ENCODE results near the gene ZBTB20. TPM values are rescaled to one million over a fixed set of nuclear protein-coding genes. Genes with fewer than 3 reads are reported as not detected.

Gene ZBTB20
- total and polyA plus RNA-seq, 2 donors (not counting 1 experiment from before 2014, with no cell fraction given), result 4.0 to 22.5 TPM

GRCh38 chr3:114847564-114847963, 299.5 kb downstream of the ZBTB20 start:
- Histone ChIP-seq H2AFZ (ENCODE audit: low read length) (no peak overlapping the region), H3K4me1 (ENCODE audit: control insufficient read depth, extremely low read depth, insufficient read depth, low read length) (no peaks in the 10 kb centered on the region), H3K27ac (ENCODE audit: insufficient read depth, low read length) (no peak overlapping the region), H3K4me2 (ENCODE audit: extremely low read depth, insufficient read depth, low read length) (no peak overlapping the region), H3K9me3 (ENCODE audit: control insufficient read depth, insufficient read depth, low read depth, low read length) (no peaks in the 10 kb centered on the region), H4K20me1 (ENCODE audit: control insufficient read depth, extremely low read depth, insufficient read depth, low read length) (no peaks in the 10 kb centered on the region), H3K9ac (ENCODE audit: insufficient read depth, low read length) (no peak overlapping the region), H3K36me3 (ENCODE audit: control insufficient read depth, insufficient read depth, low read length) (no peaks in the 10 kb centered on the region), H3K79me2 (ENCODE audit: control insufficient read depth, insufficient read depth, low read length) (no peaks in the 10 kb centered on the region), H3K4me3 (replicated peaks in 1 of 4; ENCODE audit: control extremely low read depth in 1 of 4, insufficient read depth in 1 of 4, low read depth in 3 of 4, low read length in 4 of 4) (no peak overlapping the region), H3K27me3 (ENCODE audit: control insufficient read depth, insufficient read depth, low read length) (no peaks in the 10 kb centered on the region)
- no peak for DNase-seq (ENCODE audit: low read depth in 2 of 2)
- no peak for TF ChIP-seq EZH2 (IDR thresholded peaks at IDR 0.05; ENCODE audit: low read length, missing control alignments)
- no peak for TF ChIP-seq CTCF (conservative IDR thresholded peaks at IDR 0.05 in 1 of 2, IDR thresholded peaks at IDR 0.05 in 1 of 2; ENCODE audit: low read depth in 1 of 2, low read length in 2 of 2)

GRCh38 chr3:114846779-114847178, 300.3 kb downstream of the ZBTB20 start:
- H3K36me3 ChIP-seq (ENCODE audit: control insufficient read depth, insufficient read depth, low read length), result no peaks in the 10 kb centered on the region
- DNase-seq (ENCODE audit: low read depth in 2 of 2), result peak; percentile 15
- H2AFZ ChIP-seq (ENCODE audit: low read length), result no peak overlapping the region
- H3K27me3 ChIP-seq (ENCODE audit: control insufficient read depth, insufficient read depth, low read length), result no peaks in the 10 kb centered on the region
- H3K4me3 ChIP-seq (replicated peaks in 1 of 4; ENCODE audit: control extremely low read depth in 1 of 4, insufficient read depth in 1 of 4, low read depth in 3 of 4, low read length in 4 of 4), result no peak overlapping the region
- no peaks in the 10 kb centered on the region for H4K20me1 ChIP-seq (ENCODE audit: control insufficient read depth, extremely low read depth, insufficient read depth, low read length)
- H3K9ac ChIP-seq (ENCODE audit: insufficient read depth, low read length), result no peak overlapping the region
- H3K9me3 ChIP-seq (ENCODE audit: control insufficient read depth, insufficient read depth, low read depth, low read length), result no peaks in the 10 kb centered on the region
- no peak overlapping the region for H3K27ac ChIP-seq (ENCODE audit: insufficient read depth, low read length)
- TF ChIP-seq CTCF (conservative IDR thresholded peaks at IDR 0.05 in 1 of 2, IDR thresholded peaks at IDR 0.05 in 1 of 2; ENCODE audit: low read depth in 1 of 2, low read length in 2 of 2) (no peak), EZH2 (IDR thresholded peaks at IDR 0.05; ENCODE audit: low read length, missing control alignments) (no peak)
- H3K4me1 ChIP-seq (ENCODE audit: control insufficient read depth, extremely low read depth, insufficient read depth, low read length), result no peaks in the 10 kb centered on the region
- peak overlapping the region; percentile 62 for H3K4me2 ChIP-seq (ENCODE audit: extremely low read depth, insufficient read depth, low read length)
- H3K79me2 ChIP-seq (ENCODE audit: control insufficient read depth, insufficient read depth, low read length), result no peaks in the 10 kb centered on the region

GRCh38 chr3:114846252-114846651, 300.8 kb downstream of the ZBTB20 start:
- DNase-seq (ENCODE audit: low read depth in 2 of 2), result no peak

More at GRCh38 chr3:114846252-114846651, 300.8 kb downstream of the ZBTB20 start:
- TF ChIP-seq CTCF (conservative IDR thresholded peaks at IDR 0.05 in 1 of 2, IDR thresholded peaks at IDR 0.05 in 1 of 2; ENCODE audit: low read depth in 1 of 2, low read length in 2 of 2), result no peak
- no peak for TF ChIP-seq EZH2 (IDR thresholded peaks at IDR 0.05; ENCODE audit: low read length, missing control alignments)
- no peaks in the 10 kb centered on the region for H3K4me1 ChIP-seq (ENCODE audit: control insufficient read depth, extremely low read depth, insufficient read depth, low read length)
- no peaks in the 10 kb centered on the region for H3K9me3 ChIP-seq (ENCODE audit: control insufficient read depth, insufficient read depth, low read depth, low read length)
- no peak overlapping the region for H3K4me2 ChIP-seq (ENCODE audit: extremely low read depth, insufficient read depth, low read length)
- H2AFZ ChIP-seq (ENCODE audit: low read length), result no peak overlapping the region
- H3K79me2 ChIP-seq (ENCODE audit: control insufficient read depth, insufficient read depth, low read length), result no peaks in the 10 kb centered on the region
- H3K27me3 ChIP-seq (ENCODE audit: control insufficient read depth, insufficient read depth, low read length), result no peaks in the 10 kb centered on the region
- no peak overlapping the region for H3K4me3 ChIP-seq (replicated peaks in 1 of 4; ENCODE audit: control extremely low read depth in 1 of 4, insufficient read depth in 1 of 4, low read depth in 3 of 4, low read length in 4 of 4)
- H3K9ac ChIP-seq (ENCODE audit: insufficient read depth, low read length), result no peak overlapping the region
- no peaks in the 10 kb centered on the region for H3K36me3 ChIP-seq (ENCODE audit: control insufficient read depth, insufficient read depth, low read length)
- no peak overlapping the region for H3K27ac ChIP-seq (ENCODE audit: insufficient read depth, low read length)
- no peaks in the 10 kb centered on the region for H4K20me1 ChIP-seq (ENCODE audit: control insufficient read depth, extremely low read depth, insufficient read depth, low read length)
